Stimulated activated CD4-positive, alpha-beta T cell treated with anti-CD3 and anti-CD28 coated beads, Interleukin-1b, Interleukin-23, amount 100 ng/mL, for 4 hours (primary cell): ENCODE results near the gene TNRC6A.
"Not testable (repeated sequence)": the region's sequence is repeated elsewhere in the genome, so short reads cannot be mapped to it uniquely, and the experiment has no call there.

Experiments used
- DNase-seq, 2 donors: peaks; one replicate each; pipeline ENCODE4 v3.0.0-alpha.2; 2020; ENCODE audit warnings: low read depth in 2 of 2

Gene TNRC6A

DNA sequence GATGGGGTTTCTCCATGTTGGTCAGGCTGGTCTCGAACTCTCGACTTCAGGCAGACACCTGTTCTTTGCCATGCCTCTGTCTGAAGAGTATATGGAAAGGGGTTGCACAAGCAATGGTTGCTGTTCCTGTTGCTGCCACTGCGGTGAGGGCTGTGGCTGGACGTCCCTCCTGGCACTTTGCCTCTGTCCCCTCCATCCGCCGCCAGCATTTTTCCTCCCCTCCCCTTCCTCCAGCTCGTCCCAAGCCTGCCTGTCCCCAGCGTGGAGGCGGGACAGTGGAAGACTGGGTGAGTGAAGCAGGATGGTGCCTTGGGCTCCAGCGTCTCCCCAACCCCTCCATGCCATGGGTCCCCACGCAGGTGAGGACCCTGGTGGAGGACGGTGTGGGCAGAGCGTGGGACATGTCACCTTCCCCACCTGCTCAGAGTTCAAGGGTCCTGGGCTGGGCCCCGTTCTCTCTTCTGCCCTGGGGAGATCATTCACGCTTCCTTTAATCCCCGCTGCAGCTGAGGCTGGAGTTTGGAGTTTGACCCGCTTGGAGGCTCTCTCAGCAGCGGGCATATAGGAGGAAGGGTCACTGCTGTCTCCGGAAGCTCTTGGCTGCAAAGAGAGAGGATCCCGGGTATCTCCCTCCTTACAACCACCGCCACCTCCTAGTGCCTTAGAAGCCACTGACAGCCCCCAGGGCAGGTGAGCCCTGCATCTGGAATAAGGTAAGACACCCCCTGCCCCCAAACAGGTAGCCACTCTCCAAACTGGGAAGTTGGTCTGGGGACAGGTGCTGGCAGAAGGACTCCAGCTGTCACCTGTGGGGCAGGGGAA, 116.5 kb downstream of the TNRC6A start, which contains the start of gene SLC5A11:
SLC5A11 (plus strand) TSS at position 238 of the 822 bp plus-strand sequence. CDS start 12,681 bp downstream, outside the sequence.
- no peak for DNase-seq

DNA sequence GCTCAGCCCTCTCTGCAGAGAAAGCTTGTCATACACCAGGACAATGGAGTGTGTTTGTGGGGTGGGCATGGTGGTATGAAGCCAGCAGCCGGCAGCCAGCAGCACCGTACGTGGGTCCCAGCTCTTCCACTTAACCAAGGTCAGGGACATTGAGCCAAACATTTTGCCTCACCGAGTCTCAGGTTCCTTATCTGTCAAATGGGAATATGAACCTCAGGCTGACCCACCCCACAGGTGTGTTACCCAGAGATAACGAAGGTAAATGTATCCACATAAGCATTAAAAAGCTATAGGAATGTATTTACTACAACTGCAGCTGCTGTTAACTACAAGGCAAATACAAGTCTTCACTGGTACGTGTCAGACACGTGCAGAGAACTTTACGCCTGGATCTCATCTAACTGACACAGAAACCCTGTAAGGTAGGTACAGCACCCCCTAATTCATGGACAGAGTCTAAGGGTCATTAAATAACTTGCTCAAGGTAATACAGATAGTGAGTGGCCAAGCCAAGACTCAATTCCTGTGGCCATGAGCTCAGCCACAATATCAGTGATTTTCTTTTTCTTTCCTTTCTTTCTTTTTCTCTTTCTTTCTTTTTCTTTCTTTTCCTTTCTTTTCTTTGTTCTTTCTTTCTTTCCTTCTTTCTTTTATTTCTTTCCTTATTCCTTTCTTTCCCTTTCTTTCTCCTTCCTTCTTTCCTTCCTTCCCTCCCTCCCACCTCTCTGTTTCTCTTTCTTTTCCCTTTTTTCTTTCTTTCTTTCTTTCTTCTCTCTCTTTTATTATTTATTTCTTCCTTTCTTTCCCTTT, 117.3 kb downstream of the TNRC6A start:
- DNase-seq, result no peak

GRCh38 chr16:24847358-24847664, 117.9 kb downstream of the TNRC6A start:
- no peak for DNase-seq

DNA sequence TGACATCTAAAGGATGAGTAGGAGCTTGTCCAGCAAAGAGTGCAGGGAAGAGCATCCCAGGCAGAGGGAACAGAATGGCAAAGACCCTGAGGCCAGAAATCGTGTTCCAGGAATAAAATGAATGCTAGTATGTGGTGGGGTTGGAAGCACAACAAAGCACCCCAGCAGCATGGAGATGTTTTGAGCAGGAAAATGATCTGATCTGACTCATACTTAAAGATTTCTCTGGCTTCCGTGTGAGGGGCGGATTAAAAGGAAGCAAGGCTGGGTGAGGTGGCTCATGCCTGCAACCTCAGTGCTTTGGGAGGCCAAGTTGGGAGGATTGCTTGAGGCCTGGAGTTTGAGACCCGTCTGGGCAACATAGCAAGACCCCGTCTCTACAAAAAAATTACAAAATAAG, 118.6 kb downstream of the TNRC6A start:
- no peak for DNase-seq

- DNase-seq, result no peak
Measured at GRCh38 chr16:24849641-24850040, 120.2 kb downstream of the TNRC6A start.

DNA sequence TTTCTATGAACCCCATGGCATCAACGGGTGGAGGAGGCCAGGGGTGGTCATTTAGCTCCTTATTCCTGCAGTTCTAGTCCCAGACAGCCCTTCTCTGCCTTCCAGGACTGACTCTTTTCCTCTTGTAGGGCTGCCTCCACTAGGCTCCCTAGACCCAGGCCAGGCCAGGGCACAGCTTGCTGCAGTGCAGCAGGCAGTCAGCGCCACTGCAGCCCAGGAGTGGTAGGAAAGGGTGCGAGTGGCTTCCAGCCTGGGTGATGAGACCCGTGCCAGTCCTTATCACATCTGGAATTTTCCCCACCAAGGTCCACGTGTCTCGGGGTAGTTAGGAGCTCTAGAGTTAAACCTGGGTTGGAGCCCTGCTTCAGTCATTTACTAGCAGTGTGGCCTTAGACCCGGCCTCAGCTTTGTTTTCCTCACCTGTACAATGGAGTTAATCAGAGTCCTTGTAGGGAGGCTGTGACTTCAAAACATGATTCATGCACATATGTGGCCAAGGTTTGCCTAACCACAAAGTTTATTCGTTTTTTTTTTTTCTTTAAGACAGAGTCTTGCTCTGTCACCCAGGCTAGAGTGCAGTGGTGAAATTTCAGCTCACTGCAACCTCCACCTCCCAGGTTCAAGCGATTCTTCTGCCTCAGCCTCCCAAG, 121.0 kb downstream of the TNRC6A start:
- DNase-seq, result no peak

DNA sequence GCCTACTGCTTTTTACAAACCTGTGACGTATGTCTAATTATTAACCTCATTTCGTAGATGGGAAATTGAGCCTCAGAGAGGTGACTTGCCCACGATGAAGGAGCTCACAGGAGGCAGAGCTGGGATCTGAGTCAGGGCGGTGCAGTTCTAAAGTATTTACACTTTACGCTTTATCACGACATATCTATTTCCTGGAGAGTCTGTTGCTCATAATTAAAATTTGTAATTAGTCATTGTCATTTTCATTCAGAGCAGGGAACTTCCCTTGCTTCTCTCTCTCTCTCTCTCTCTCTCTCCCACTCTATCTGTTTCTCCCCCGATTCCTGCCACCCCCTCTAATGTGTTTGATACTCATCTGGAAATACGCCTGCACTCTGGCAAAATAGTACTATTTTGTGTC, 122.2 kb downstream of the TNRC6A start:
- DNase-seq, result no peak

GRCh38 chr16:24852281-24852721, 122.8 kb downstream of the TNRC6A start:
- DNase-seq, result no peak

GRCh38 chr16:24853169-24853824, 123.8 kb downstream of the TNRC6A start:
- DNase-seq, result no peak

DNA sequence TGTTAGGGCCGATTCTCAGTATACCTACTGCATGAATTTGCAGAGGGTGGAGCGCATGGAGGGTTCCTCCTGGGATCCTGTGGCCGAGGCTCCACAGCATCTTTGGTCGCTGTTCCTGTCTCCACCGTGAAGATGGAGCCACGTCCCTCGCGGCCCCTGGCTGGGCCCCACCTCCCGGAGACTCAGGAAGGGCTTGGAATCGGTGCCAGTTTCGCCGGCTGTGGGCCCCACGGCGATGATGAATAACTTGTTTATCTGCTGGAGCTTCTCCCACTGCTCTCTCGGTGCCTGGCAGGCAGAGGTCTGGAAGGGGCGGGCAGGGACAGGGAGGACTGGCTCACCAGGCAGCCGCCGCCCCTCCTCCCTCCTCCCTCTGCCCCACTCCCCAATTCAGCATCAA, 124.4 kb downstream of the TNRC6A start:
- DNase-seq, result no peak

- DNase-seq, result no peak
Measured at GRCh38 chr16:24854607-24855171, 125.2 kb downstream of the TNRC6A start.

DNA sequence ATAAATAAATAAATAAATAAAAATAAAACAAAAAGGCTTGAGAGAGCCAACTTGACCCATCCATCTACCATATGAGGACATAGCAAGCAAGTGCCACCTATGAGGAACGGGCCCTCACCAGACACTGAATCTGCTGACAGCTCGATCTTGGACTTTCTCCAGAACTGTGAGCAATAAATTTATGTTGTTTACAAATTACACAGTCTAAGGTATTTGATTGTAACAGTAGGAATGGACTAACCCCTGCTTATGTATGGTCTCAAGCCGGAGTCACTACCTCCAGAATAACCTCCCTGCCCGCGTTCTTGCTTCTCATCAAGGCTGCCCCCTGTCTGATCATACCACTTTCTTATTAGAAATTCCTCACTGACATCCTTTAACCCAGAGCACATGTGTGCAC, 126.2 kb downstream of the TNRC6A start:
- DNase-seq, result no peak

DNA sequence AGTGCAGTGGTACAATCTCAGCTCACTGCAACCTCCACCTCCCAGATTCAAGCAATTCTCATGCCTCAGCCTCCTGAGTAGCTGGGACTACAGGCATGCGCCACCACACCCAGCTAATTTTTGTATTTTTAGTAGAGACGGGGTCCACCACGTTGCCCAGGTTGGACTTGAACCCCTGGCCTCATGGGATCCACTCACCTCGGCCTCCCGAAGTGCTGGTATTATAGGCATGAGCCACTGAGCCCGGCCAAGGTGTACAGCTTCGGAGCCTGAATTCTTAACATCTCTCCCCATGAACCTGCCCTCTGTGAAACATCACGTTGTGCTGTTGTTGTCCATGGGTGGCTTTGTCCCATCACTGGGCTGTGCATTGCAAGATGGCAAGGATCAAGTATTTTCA, 127.4 kb downstream of the TNRC6A start:
- not testable (repeated sequence) for DNase-seq

DNA sequence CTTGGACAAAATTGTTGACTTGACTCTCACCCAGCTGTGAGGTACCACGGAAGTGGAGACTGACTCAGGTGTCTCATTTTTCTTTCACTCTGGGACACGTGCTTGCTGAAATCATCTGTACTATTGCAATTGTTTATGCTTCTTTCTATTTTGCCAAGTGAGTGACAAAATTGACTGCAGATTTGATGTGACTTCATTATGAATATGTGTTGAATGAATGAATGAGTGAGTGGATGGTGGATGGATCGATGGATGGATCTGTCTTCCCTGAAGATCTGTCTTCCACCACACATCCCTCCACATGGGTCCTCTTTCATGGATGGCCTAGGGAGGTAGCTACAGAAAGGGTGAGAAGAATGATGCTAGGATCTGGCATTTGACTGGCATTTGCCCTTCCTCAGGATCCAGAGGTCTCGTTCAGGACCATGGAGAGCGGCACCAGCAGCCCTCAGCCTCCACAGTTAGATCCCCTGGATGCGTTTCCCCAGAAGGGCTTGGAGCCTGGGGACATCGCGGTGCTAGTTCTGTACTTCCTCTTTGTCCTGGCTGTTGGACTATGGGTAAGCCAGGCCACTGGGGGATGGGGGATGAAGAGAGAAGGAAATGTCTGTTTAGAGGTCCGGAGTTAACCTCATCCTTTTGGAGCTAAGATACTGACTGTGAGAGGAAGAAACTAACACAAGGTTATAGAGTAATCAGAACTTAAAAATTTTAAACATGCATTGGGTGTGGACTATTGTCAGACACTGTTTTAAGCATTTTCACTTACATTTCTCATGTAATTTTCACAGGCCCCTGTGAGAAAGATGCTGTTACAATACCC, 129.0 kb downstream of the TNRC6A start:
- peak; percentile 3 to 27 for DNase-seq

- DNase-seq, result no peak
Measured at GRCh38 chr16:24861461-24861860, 132.0 kb downstream of the TNRC6A start.

DNA sequence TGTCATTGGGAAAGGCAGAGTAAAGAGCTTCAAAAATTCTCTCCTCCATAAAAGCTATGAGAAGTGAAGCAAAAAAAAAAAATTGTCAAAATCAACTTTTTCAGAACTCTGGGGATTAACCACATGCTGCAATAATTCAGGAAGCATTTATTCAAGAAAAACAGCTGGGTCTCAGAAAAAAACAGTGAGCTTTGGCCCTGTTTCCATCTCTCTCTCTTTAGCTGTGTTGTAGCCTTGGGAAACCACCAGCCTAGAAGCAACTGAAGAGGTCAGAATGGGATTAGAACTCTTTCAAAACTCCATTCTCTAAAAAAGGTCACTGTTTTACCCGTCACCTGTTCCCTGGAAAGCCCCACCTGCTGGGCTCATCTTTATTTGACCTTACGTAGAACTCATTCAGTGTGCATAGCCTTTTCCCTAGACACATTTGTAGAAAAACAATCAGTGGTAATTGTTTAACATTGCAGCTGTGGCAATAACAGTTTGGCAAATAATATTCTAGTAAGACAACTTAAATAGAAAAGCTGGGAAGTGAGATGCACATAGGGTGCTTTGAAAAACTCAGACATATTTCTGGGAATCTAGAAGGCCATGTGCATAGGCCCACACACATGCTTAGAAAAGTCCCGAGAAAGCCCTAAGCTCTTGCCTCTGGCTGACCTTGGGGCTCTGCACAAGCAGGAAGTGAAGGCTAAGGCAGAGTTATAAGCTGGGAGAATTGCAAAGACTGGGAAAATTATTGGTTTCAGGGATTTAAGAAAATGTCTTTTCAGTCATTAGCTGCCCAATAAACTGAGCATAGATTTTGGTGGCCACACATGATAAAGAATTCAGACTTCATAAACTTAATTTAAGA, 134.4 kb downstream of the TNRC6A start:
- DNase-seq, result no peak

DNA sequence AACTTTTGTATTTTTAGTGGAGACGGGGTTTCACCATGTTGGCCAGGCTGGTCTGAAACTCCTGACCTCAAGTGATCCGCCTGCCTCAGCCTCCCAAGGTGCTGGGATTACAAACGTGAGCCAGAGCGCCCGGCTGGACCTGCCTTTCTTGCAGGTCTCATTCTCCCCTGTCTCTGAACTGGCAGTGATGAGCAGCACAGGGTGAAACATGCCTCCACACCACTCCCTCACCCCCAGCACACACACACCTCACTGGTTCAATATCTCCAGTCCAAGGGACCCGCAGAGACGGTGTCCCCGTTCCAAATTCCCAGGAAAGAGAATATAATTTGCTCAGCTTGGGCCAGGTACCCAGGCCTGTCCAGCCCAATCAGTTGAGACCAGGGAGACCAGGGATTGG, 139.6 kb downstream of the TNRC6A start:
- DNase-seq, result no peak

GRCh38 chr16:24871891-24872290, 142.4 kb downstream of the TNRC6A start:
- no peak for DNase-seq

DNA sequence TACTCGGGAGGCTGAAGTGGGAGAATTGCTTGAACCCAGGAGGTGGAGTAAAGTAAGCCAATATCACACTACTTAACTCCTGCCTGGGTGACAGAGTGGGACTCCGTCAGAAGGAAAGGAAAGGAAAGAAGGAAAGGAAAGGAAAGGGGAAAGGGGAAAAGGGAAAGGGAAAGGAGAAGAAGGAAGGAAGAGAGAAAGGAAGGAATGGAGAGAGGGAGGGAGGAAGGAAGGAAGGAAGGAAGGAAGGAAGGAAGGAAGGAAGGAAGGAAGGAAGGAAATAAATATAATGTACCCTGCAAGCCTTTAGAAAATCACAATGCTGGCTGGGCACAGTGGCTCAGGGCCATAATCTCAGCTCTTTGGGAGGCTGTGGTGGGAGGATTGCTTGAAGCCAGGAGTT, 143.6 kb downstream of the TNRC6A start:
- no peak for DNase-seq

DNA sequence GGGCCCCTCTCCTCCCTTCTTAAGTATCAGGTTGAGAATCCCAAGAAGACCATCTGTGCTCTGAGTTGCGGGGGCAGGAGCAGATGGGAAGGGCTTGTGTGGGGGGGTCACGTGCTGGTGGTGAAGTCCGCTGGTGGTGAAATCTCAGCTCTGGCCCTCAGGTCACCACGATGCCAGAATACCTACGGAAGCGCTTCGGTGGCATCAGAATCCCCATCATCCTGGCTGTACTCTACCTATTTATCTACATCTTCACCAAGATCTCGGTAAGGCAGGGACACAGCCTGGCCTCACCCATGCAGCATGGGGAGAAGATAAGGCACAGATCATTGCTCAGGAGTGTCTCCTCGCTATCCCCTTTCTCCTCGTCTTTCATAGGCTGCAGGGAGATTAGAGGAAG, 146.0 kb downstream of the TNRC6A start:
- DNase-seq, result no peak
